Upper lobe of left lung (tissue), 6 donors: ENCODE results near the gene FAM83F. TPM values are rescaled to one million over a fixed set of nuclear protein-coding genes. Genes with fewer than 3 reads are reported as not detected.
A peak's percentile ranks its signal among the peaks of the same experiment; 100 is the strongest.

Experiments used
- ATAC-seq, 2 donors: fragments of 200-7000 bp; cut with Tn5 transposase; one replicate each; pipeline ENCODE4 v1.9.1; 2022; ENCODE audit warnings: mild to moderate bottlenecking in 2 of 2, moderate library complexity in 2 of 2; ENCODE audit not compliant: low FRiP score in 2 of 2
- DNase-seq, 2 donors: peaks; one replicate each; pipeline ENCODE4 v3.0.0-alpha.2; 2019 to 2020
- H3K27ac ChIP-seq, 4 donors: fragments of 200-600 bp; sonication (generic); one replicate each; pipeline ENCODE4 v1.5.1; 2016 to 2019
- H3K27me3 ChIP-seq, 4 donors: fragments of 200-600 bp; sonication (generic); one replicate each; pipeline ENCODE4 v1.5.1; 2017 to 2019
- H3K36me3 ChIP-seq, 4 donors: fragments of 200-600 bp; sonication (generic); one replicate each; pipeline ENCODE4 v1.5.1; 2016 to 2019
- H3K4me1 ChIP-seq, 4 donors: fragments of 200-600 bp; sonication (generic); one replicate each; pipeline ENCODE4 v1.5.1; 2018 to 2019
- H3K4me3 ChIP-seq, 4 donors: fragments of 200-600 bp; sonication (generic); one replicate each; pipeline ENCODE4 v1.5.1; 2017 to 2019; ENCODE audit warnings: mild to moderate bottlenecking in 2 of 4, moderate library complexity in 1 of 4
- H3K9me3 ChIP-seq, 4 donors: fragments of 200-600 bp; sonication (generic); one replicate each; pipeline ENCODE4 v1.5.1; 2018 to 2019
- EP300 ChIP-seq, 4 donors: sonication (generic); formaldehyde crosslinking; IDR thresholded peaks; one replicate each; pipeline ENCODE4 v1.5.1; 2017; ENCODE audit warnings: antibody characterized with exemption in 4 of 4, control low read depth in 2 of 4
- POLR2A ChIP-seq, 4 donors: fragments of 450-650 bp; IDR thresholded peaks; one replicate each; pipeline ENCODE4 v1.5.1; 2016 to 2017; ENCODE audit warnings: antibody characterized with exemption in 4 of 4, mild to moderate bottlenecking in 2 of 4
- POLR2AphosphoS5 ChIP-seq, 2 donors: sonication (generic); formaldehyde crosslinking; IDR thresholded peaks; one replicate each; pipeline ENCODE4 v1.5.1; 2017; ENCODE audit warnings: antibody characterized with exemption in 2 of 2
- WGBS, 2 donors: methylation state at CpG; one replicate each; pipeline ENCODE4 v1.1.5; 2017 to 2018; 5-methylcytosine and 5-hydroxymethylcytosine counted together
- total RNA-seq, 6 donors: library from RNA; depleted of rRNA in 4 of 6; stranded (reverse); fragments of >200 nt in 4 of 6; gene quantifications; one replicate each; pipeline versions ENCODE4 v1.1.0 to v1.2.1, GENCODE V29; 2016 to 2021
- TF ChIP-seq, protein P1 (sequence below), 6 experiments: fragments of 450-650 bp in 4 of 6; fragments of 200-600 bp in 2 of 6; sonication (generic) in 2 of 6; IDR thresholded peaks; one replicate each; pipeline ENCODE4 v1.5.1; 2016 to 2019; ENCODE audit warnings: antibody characterized with exemption in 6 of 6
- donor health status: DM: no; HTN: no; CAD: no; lungs with moderate emphysema.
- donor health status: DM: no; HTN: yes; CAD: no; lungs with severe emphysema.

FAM83F gene
- total RNA-seq, 6 donors from 2014 or later = 0.23 to 2.8 (median 0.67) TPM

DNA sequence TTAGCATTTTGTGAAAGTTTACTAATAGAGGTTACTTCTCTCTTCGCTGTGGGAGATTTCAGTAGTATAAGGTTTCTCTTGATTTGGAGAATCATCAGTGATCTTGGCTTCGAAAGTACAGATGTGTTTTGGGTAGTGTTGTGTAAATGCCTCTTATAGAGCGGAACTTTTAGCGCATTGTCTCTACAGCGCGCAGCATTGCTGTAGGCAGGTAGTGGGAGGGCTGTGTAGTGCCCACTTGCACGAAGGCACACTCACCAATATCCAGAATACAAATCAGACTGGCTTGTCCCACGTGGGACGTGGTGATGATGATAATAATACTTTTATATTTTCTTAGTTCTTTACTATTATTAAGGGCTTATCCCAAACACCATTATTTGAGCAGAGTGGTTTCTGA lies 51.4 kb downstream of the FAM83F start:
- no peaks in the 10 kb centered on the region for H3K27me3 ChIP-seq
- H3K4me1 ChIP-seq = peaks cover 26 to 61% (median 31%) of the 10 kb centered on the region in 4 donors
- H3K4me3 ChIP-seq = peak overlapping the region in 2 of 4 donors; percentile 92 to 96
- DNase-seq (no peak), ATAC-seq (no peak)
- TF ChIP-seq, protein P1, sequence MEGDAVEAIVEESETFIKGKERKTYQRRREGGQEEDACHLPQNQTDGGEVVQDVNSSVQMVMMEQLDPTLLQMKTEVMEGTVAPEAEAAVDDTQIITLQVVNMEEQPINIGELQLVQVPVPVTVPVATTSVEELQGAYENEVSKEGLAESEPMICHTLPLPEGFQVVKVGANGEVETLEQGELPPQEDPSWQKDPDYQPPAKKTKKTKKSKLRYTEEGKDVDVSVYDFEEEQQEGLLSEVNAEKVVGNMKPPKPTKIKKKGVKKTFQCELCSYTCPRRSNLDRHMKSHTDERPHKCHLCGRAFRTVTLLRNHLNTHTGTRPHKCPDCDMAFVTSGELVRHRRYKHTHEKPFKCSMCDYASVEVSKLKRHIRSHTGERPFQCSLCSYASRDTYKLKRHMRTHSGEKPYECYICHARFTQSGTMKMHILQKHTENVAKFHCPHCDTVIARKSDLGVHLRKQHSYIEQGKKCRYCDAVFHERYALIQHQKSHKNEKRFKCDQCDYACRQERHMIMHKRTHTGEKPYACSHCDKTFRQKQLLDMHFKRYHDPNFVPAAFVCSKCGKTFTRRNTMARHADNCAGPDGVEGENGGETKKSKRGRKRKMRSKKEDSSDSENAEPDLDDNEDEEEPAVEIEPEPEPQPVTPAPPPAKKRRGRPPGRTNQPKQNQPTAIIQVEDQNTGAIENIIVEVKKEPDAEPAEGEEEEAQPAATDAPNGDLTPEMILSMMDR (IDR thresholded peaks at IDR 0.05) = no peak
- TF ChIP-seq POLR2AphosphoS5 (IDR thresholded peaks at IDR 0.05) (no peak), POLR2A (IDR thresholded peaks at IDR 0.05) (no peak), EP300 (IDR thresholded peaks at IDR 0.05) (no peak)
- no peaks in the 10 kb centered on the region for H3K36me3 ChIP-seq
- WGBS, 2 donors = 80 to 81% methylated on average over 9 of the region's 9 CpGs
- H3K9me3 ChIP-seq = no peaks in the 10 kb centered on the region
- H3K27ac ChIP-seq = no peak overlapping the region

DNA sequence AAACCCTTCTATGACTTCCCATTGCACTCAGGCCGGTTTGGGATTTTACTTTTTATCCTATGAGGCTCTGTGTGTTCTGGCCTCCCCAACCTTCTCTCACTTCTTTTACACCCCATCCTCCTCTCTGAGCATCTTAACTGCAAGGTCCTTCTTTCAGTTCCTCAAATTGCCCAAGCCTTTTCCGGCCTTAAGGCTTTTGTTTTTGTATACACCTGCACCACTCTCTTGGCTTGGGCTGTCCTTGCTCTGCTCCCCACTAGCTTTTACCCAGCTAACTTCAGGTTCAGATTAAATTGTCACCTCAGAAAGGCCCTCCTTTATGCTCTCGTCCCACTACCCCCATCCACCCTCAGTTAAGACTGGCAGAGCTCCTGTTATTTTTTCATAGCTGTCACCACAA lies 55.5 kb downstream of the FAM83F start:
- DNase-seq (no peak), ATAC-seq (no peak)
- Histone ChIP-seq H3K4me1 (peaks cover 8 to 54% (median 29%) of the 10 kb centered on the region in 4 donors), H3K27me3 (no peaks in the 10 kb centered on the region), H3K4me3 (no peak overlapping the region), H3K27ac (no peak overlapping the region), H3K9me3 (no peaks in the 10 kb centered on the region), H3K36me3 (no peaks in the 10 kb centered on the region)
- WGBS, 2 donors = 73% methylated on average over 3 of the region's 3 CpGs
- no peak for TF ChIP-seq POLR2AphosphoS5 (IDR thresholded peaks at IDR 0.05)
- TF ChIP-seq, protein P1 (IDR thresholded peaks at IDR 0.05) = no peak
- no peak for TF ChIP-seq EP300 (IDR thresholded peaks at IDR 0.05)
- TF ChIP-seq POLR2A (IDR thresholded peaks at IDR 0.05) = no peak

DNA sequence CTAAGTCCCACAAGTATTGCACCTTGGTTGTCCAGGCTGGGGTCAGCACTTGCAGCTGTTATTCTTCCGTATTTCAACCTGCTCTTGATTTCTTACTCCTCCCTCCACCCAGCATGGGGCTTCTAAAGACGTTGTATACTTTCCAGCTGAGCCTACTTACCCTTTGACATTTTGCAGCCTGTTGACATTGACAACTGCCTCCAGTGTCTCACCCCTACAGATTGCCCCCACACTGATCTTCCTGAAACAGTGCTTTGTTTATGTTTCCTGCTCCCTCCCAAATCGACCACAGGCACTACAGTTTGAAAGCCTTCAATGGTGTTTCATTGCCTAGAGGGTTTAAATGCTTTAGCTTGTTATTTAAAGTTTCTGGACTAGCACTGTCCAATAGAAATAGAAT lies 56.6 kb downstream of the FAM83F start:
- Histone ChIP-seq H3K9me3 (no peaks in the 10 kb centered on the region), H3K4me3 (no peak overlapping the region), H3K27me3 (no peaks in the 10 kb centered on the region), H3K36me3 (no peaks in the 10 kb centered on the region), H3K4me1 (peaks cover 7 to 56% (median 27%) of the 10 kb centered on the region in 4 donors), H3K27ac (no peak overlapping the region)
- ATAC-seq (no peak), DNase-seq (no peak)
- 22 to 27% methylated on average over 3 of the region's 3 CpGs for WGBS, 2 donors
- TF ChIP-seq, protein P1 (IDR thresholded peaks at IDR 0.05) = no peak
- TF ChIP-seq EP300 (IDR thresholded peaks at IDR 0.05) = no peak
- TF ChIP-seq POLR2A (IDR thresholded peaks at IDR 0.05) = no peak
- TF ChIP-seq POLR2AphosphoS5 (IDR thresholded peaks at IDR 0.05) = no peak

DNA sequence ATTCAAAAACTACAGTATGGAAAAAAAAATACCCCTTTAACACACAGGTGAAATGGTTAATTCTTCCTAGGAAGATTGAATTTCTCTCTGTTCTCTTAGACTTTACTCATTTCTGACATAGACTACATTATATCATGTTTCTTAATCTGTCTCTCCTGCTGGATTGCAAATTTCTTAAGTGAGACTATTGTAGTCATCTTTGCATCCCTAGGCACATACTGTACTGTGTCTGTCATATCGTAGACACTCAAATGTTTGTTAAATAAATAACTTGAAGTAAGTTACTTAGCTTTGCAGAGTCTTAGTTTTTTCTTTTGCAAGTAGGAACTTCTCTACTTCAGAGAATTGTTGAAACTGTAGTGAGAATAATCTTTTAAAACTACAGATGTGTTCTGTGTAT lies 58.7 kb downstream of the FAM83F start:
- peaks cover 7 to 62% (median 34%) of the 10 kb centered on the region in 4 donors for H3K4me1 ChIP-seq
- no peaks in the 10 kb centered on the region for H3K27me3 ChIP-seq
- DNase-seq (no peak), ATAC-seq (no peak)
- no peaks in the 10 kb centered on the region for H3K36me3 ChIP-seq
- H3K9me3 ChIP-seq = no peaks in the 10 kb centered on the region
- H3K4me3 ChIP-seq = no peak overlapping the region
- 62% methylated on average over 1 of the region's 1 CpG for WGBS, 2 donors
- no peak overlapping the region for H3K27ac ChIP-seq
- TF ChIP-seq EP300 (IDR thresholded peaks at IDR 0.05) = no peak
- no peak for TF ChIP-seq POLR2AphosphoS5 (IDR thresholded peaks at IDR 0.05)
- TF ChIP-seq, protein P1 (IDR thresholded peaks at IDR 0.05) = no peak
- no peak for TF ChIP-seq POLR2A (IDR thresholded peaks at IDR 0.05)

DNA sequence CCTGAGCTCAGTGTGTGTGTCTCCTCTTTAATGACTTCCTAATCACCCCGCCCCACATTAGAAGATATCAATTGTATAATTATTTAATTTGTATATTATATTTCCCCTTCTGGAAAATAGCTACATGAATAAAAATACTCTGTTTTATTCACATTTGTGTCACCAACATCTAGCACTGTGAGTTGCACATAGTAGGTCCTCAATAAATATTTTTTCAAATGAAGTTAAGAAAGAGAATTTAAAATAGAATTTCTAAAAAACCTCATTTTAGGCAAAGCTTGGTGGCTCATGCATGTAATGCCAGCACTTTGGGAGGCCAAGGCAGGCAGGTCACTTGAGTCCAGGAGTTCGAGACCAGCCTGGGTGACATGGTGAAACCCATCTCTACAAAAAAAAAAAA lies 59.7 kb downstream of the FAM83F start:
- peaks cover 7 to 60% (median 35%) of the 10 kb centered on the region in 4 donors for H3K4me1 ChIP-seq
- no peak for ATAC-seq

More for the DNA sequence above, 59.7 kb downstream of the FAM83F start:
- 93 to 98% methylated on average over 2 of the region's 2 CpGs for WGBS, 2 donors
- Histone ChIP-seq H3K27me3 (no peaks in the 10 kb centered on the region), H3K4me3 (no peak overlapping the region), H3K9me3 (no peaks in the 10 kb centered on the region), H3K27ac (no peak overlapping the region), H3K36me3 (no peaks in the 10 kb centered on the region)
- DNase-seq = no peak
- TF ChIP-seq POLR2AphosphoS5 (IDR thresholded peaks at IDR 0.05) (no peak), EP300 (IDR thresholded peaks at IDR 0.05) (no peak), POLR2A (IDR thresholded peaks at IDR 0.05) (no peak)
- TF ChIP-seq, protein P1 (IDR thresholded peaks at IDR 0.05) = no peak
